HG02870 (cell line): ENCODE measurements around the gene MARF1.

Experiments
- ATAC-seq: cut with Tn5 transposase; IDR thresholded peaks from one replicate; pipeline ENCODE4 v1.9.1; 2021; ENCODE audit warnings: mild to moderate bottlenecking, moderate library complexity; ENCODE audit not compliant: unreplicated experiment

MARF1 gene

GRCh38 chr16:15601212-15601879 lies 41.6 kb downstream of the MARF1 start:
- ATAC-seq, result no peak

- ATAC-seq, result no peak
Observed at GRCh38 chr16:15599303-15600070, 43.5 kb downstream of the MARF1 start.

DNA sequence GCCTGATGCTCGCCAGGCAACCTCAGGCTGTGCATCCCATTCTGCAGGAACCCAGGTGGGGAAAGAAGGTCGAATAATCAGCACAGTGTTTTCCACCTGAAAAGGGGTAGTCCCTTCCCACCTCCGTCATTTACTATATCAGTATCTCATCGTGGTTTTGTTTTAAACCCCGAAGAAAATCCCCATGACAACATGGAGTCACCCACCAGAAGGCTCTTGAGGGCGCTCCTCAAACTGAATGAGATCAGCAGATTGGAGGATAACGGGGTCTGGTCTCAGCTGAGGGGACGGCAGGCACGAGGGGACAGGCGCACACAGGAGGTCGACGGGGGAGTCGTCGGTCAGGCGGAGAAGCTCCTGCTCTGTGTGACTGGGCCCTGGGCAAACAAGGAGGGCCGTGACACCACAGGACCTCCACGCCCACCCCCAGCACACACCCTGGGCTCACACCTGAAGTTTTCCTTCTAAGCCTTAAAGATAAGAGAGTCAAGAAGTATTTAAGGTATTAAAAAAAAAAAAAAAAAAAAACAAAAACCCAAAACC lies 44.2 kb downstream of the MARF1 start:
- no peak for ATAC-seq

DNA sequence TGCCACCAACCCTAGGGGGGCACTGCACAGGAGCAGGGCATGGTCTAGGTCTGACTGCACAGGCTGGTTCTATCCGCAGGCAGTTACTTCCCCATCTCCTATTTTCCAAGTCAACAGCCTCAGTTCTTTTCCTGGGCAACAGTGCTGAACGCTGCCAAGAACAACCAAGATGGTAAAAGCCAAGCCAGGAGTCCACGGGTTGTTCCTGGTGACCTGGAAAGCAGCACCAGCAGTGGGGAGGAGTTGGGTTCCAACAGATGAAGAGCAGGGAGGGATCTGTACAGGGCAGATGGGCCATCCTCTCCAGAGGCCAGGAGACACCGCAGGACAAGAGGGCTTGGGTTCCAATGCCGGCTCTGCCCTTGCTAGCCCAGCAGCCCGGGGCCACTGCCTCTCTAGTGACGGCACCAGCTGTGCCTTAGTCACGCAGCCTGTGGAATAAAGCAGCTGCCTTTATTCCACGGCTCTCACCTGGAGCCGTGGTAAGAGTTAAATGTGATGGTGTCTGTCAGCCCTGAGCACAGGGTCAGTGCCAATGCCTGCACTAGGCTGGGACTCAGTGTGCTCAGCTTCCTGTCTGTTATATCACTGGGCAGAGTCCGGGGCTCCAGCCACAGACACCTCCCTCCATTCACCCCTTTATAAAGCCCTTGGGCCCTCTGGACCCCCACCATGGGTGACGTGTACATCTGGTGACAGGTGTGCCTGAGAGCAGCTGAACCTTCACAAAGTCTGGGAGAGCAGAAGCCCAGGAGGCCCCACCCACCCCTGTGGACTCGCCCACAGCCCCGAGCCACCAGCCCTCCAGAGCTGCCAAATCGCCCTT lies 44.9 kb downstream of the MARF1 start:
- no peak for ATAC-seq

DNA sequence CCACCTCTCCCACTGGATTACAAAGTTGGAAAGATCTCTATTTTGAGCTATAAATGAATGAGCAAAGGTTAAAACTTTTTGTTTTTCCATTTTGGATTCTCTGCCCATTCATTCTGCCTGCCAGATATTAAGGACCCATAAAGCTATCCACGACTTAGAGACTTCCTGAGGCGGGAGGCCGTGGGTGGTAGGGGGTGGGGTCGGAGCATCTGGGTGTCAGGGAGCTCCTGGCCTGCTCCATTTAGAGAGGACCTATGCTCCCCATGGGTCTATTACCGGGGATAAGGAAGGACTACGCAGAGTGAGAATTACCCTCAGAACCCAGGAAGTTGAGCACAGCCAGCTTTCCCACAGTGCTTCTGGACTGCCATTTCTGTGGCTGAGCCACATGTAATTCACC lies 45.8 kb downstream of the MARF1 start:
- no peak for ATAC-seq

- no peak for ATAC-seq
Observed at GRCh38 chr16:15594711-15595320, 48.1 kb downstream of the MARF1 start.

- ATAC-seq, result no peak
Observed at GRCh38 chr16:15593235-15593634, 49.7 kb downstream of the MARF1 start.

- no peak for ATAC-seq
Observed at GRCh38 chr16:15592324-15592723, 50.6 kb downstream of the MARF1 start.

GRCh38 chr16:15587152-15587825 lies 55.7 kb downstream of the MARF1 start:
- no peak for ATAC-seq

GRCh38 chr16:15586716-15587115 lies 56.2 kb downstream of the MARF1 start:
- no peak for ATAC-seq

DNA sequence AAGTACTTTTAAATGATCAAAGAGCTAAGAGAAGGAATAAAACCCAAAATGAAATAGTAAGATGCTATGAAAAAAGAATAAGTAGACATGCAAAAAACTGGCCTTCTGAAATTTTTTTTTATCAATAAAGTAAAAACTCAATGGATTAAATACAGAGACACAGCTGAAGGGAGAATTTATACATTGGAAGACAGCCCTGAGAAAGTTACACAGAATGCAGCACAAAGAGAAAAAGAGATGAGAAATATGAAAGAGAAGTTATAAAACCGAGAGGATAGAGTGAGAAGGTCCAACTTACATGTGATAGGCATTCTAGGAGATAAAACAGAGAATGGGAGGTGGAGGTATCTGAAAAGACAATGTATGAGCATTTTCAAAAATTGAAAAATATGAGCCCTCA lies 57.0 kb downstream of the MARF1 start:
- ATAC-seq, result no peak

DNA sequence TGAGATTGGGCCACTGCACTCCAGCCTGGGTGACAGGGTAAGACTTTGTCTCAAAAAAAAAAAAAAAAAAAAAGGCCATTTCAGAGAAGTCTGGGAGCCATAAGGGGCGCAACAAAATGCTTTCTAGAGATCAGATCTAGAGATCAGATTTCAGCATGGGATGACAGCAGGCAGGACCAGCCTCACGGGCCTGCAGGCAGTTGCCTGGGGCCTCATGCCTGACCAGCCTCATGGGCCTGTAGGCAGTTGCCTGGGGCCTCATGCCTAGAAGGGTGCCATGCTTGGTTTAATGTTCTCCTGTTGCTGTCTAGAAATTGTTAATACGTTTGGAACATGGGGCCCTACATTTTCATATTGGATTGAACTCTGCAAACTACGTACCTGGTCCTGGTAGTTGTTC lies 59.4 kb downstream of the MARF1 start:
- ATAC-seq, result no peak

DNA sequence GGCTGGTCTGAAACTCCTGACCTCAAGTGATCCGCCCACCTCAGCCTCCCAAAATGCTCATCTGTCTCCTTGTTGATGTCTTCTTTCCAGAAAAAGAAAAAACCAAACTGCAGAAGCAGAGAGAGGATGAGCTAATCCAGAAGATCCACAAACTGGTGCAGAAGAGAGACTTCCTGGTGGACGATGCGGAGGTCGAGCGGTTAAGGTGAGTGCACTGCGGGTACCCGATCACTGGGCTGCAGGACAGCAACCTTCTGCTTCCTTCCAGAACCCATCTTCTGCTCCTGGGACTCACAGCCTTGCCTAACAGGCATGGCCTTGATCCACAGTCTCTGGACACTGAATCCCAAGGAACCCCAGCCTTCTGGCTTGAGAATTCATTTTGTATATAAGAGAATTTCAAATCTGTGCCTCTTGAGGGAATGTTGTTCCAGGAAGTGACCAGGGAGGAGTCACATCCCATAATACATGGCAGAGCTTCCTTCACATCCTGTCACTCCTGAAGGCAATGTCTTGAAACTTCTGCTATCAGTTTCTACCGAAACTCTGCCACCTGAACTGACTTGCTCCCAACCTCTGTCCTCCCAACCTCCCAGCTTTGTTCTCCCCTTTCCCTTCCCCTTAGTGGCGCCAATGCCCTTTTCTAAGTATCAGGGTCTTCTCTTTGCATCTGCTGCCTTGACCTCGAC lies 61.7 kb downstream of the MARF1 start:
- no peak for ATAC-seq

DNA sequence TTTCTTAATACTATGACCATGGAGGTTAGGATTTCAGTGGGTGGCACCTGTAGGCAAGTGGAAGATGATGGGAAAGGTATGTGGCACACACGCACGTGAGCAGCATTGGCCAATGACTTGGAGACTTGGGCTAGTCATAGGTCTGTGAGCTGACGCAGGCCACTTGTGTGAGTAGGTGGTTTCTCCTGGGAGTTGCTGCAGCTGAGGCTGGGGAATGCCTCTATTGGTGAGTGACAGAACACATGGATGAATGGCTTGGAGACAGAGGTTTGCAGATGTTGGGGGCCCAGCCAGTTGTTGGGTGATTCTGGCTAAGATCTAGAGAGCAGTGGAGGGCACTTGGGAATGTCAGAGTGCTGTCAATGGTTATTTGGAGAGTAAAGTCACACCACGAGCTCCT lies 64.1 kb downstream of the MARF1 start:
- ATAC-seq, result no peak

DNA sequence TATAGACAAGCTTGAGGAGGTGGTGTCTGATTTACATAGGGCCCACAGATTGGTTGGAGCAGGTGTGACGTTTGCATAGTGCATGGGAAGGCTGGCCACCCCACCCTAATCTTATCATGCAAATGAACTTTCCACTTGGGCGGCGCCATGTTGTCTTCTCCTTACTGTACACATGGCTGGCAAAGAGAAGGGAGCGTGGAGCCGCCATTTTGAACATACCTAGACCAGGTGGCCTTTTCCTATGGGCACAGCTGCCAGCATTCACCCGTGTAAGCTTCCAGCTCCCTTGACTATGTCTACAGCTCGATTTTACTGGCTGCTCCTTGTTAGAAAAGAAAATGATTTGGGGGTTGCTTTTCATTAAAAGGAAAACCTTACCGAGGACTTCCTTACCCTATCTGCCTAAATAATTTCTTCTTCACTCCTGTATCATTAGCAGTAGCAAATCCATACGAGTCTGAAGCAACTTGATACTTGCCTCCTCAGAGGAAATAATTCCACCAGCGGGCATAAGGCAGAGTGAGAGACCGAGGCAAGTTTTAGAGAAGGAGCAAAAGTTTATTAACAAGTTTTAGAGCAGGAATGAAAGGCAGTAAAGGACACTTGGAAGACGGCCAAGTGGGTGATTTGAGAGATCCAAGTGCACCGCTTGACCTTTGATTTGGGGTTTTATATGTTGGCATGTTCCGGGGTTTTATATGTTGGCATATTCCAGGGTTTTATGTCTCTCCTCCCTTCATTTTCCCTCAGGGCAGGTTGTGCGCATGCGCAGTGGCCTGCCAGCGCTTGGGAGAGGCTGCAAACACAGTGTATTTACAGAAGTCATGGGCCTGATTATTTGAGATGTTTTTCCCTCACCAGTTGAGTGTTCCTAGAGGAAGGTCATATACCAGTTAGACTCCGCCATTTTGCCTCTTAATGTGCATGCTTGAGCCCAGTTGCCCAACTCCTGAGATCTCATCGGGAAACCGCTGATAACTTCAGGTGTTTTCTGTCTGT lies 65.7 kb downstream of the MARF1 start:
- ATAC-seq, result no peak

DNA sequence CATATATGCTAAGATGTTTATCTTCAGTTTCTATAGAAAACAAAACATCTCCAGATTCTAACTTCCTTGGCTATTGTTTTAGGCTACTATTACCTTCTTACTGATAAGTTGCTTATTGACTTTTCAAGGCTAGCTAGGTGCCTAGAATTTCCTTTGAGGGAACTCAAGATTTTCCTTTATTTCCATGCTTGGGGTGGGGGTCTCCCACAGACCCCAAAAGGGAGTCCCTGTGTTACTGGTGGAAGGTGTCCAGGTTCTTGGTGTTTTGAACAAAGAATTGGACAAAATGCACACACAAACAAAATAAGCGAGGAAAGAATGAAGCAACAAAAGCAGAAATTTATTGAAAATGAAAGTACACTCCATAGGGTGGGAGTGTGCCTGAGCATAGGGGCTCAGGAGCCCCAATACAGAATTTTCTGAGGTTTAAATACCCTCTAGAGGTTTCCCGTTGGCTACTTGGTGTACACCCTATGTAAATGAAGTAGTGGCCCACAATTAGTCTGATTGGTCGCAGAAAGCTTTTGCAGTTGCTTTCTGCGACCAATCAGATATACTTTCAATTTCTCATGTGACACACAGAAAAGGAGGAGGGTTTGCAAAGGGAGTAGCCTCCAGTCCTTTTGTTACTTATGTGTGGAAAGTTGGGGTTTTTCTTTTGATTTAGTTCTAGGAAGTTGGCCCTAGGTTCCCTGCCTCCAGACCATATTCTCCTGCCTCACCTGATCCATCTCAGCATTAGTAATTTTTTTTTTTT lies 67.5 kb downstream of the MARF1 start:
- no peak for ATAC-seq

GRCh38 chr16:15574614-15574948 lies 68.4 kb downstream of the MARF1 start:
- no peak for ATAC-seq
